ENCODE data around the gene REV3L.

REV3L gene

DNA sequence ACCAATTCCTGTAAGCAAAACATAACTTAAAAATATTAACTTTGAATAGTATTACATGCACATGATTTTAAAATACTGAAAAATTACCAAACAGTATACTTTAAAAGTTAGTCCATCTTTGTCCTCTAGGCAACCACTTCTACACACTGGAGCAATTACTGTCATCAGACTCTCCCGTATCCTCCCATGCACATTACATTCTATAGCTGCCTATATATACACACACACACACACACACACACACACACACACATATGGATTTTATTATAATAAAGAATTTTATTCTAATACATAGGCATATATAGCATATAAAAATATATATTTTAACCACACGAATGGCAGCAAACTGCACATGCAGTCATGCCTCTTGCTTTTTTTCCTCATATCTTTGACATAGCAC lies 8.2 kb downstream of the REV3L start:
- Histone ChIP-seq H3K27me3 (ENCODE audit: control insufficient read depth, low read length) (no peaks in the 10 kb centered on the region), H3K4me2 (ENCODE audit: low read length) (no peak overlapping the region), H3K79me2 (ENCODE audit: control insufficient read depth, low read length) (peaks cover 97% of the 10 kb centered on the region), H3K9me2 (replicated peaks; ENCODE audit: control insufficient read depth, low read length) (no peaks in the 10 kb centered on the region), H3K9me3 (ENCODE audit: control insufficient read depth, insufficient read depth, low read length) (no peaks in the 10 kb centered on the region), H3K4me1 (ENCODE audit: control insufficient read depth, low read length) (peaks cover 30% of the 10 kb centered on the region), H3K27ac (ENCODE audit: low read depth, low read length) (no peak overlapping the region), H3K36me3 (ENCODE audit: control insufficient read depth, low read length) (peaks cover 22% of the 10 kb centered on the region), H4K20me1 (ENCODE audit: control insufficient read depth, insufficient read depth, low read depth, low read length) (peaks cover 12% of the 10 kb centered on the region), H3K4me3 (ENCODE audit: low read length) (no peak overlapping the region), H3F3A (ENCODE audit: control insufficient read depth, insufficient read depth) (peaks cover 10% of the 10 kb centered on the region)
- no peak for TF ChIP-seq CTCF (IDR thresholded peaks at IDR 0.05; ENCODE audit: low read depth, low read length, poor library complexity, severe bottlenecking)
- TF ChIP-seq EZH2phosphoT487 (IDR thresholded peaks at IDR 0.05; ENCODE audit: borderline replicate concordance, low read length), result no peak

- no peak for TF ChIP-seq EZH2phosphoT487 (IDR thresholded peaks at IDR 0.05; ENCODE audit: borderline replicate concordance, low read length)
- no peak for TF ChIP-seq CTCF (IDR thresholded peaks at IDR 0.05; ENCODE audit: low read depth, low read length, poor library complexity, severe bottlenecking)
- Histone ChIP-seq H3K36me3 (ENCODE audit: control insufficient read depth, low read length) (peaks cover 28% of the 10 kb centered on the region), H3K79me2 (ENCODE audit: control insufficient read depth, low read length) (peaks cover 97% of the 10 kb centered on the region), H3K9me2 (replicated peaks; ENCODE audit: control insufficient read depth, low read length) (no peaks in the 10 kb centered on the region), H3K4me2 (ENCODE audit: low read length) (no peak overlapping the region), H4K20me1 (ENCODE audit: control insufficient read depth, insufficient read depth, low read depth, low read length) (peaks cover 12% of the 10 kb centered on the region), H3K4me1 (ENCODE audit: control insufficient read depth, low read length) (peaks cover 26% of the 10 kb centered on the region), H3F3A (ENCODE audit: control insufficient read depth, insufficient read depth) (peaks cover 8% of the 10 kb centered on the region; the same call in 1 of the 2 replicates), H3K27ac (ENCODE audit: low read depth, low read length) (no peak overlapping the region), H3K27me3 (ENCODE audit: control insufficient read depth, low read length) (no peaks in the 10 kb centered on the region), H3K9me3 (ENCODE audit: control insufficient read depth, insufficient read depth, low read length) (no peaks in the 10 kb centered on the region), H3K4me3 (ENCODE audit: low read length) (no peak overlapping the region)
Measured at GRCh38 chr6:111474106-111474505, 8.9 kb downstream of the REV3L start.

- H3K4me2 ChIP-seq (ENCODE audit: low read length), result no peak overlapping the region
- H3K9me2 ChIP-seq (replicated peaks; ENCODE audit: control insufficient read depth, low read length), result no peaks in the 10 kb centered on the region
- no peak overlapping the region for H3K4me3 ChIP-seq (ENCODE audit: low read length)
- peaks cover 8% of the 10 kb centered on the region for H4K20me1 ChIP-seq (ENCODE audit: control insufficient read depth, insufficient read depth, low read depth, low read length)
- TF ChIP-seq EZH2phosphoT487 (IDR thresholded peaks at IDR 0.05; ENCODE audit: borderline replicate concordance, low read length) (no peak), CTCF (IDR thresholded peaks at IDR 0.05; ENCODE audit: low read depth, low read length, poor library complexity, severe bottlenecking) (no peak)
- H3K27ac ChIP-seq (ENCODE audit: low read depth, low read length), result no peak overlapping the region
- H3K79me2 ChIP-seq (ENCODE audit: control insufficient read depth, low read length), result peaks cover 96% of the 10 kb centered on the region
- H3K4me1 ChIP-seq (ENCODE audit: control insufficient read depth, low read length), result peaks cover 16% of the 10 kb centered on the region
- no peaks in the 10 kb centered on the region for H3K27me3 ChIP-seq (ENCODE audit: control insufficient read depth, low read length)
- peaks cover 35% of the 10 kb centered on the region for H3K36me3 ChIP-seq (ENCODE audit: control insufficient read depth, low read length)
- peaks cover under 1% of the 10 kb centered on the region; the same call in 1 of the 2 replicates for H3F3A ChIP-seq (ENCODE audit: control insufficient read depth, insufficient read depth)
- H3K9me3 ChIP-seq (ENCODE audit: control insufficient read depth, insufficient read depth, low read length), result no peaks in the 10 kb centered on the region
Measured at GRCh38 chr6:111472933-111473435, 10.0 kb downstream of the REV3L start.
